OCI-LY7 (cell line): ENCODE measurements around the gene ZFX. TPM values are rescaled to one million over a fixed set of nuclear protein-coding genes. Genes with fewer than 3 reads are reported as not detected.
A peak's percentile ranks its signal among the peaks of the same experiment; 100 is the strongest.

Experiments used
- BruUV-seq: library from RNA; stranded (reverse); fragments of 400-500 nt; replicated peaks from 2 replicates; lab custom pipeline; 2021; lab: Mats Ljungman, UMichigan
- CTCF ChIA-PET: fragments of 300-600 bp; sonication (Branson Sonifier 250); formaldehyde crosslinking; loops from one replicate; lab custom pipeline; 2022; ENCODE audit warnings: antibody characterized with exemption; ENCODE audit not compliant: unreplicated experiment; lab: Charles Lee
- POLR2A ChIA-PET: fragments of 300-600 bp; sonication (Branson Sonifier 250); formaldehyde crosslinking; loops from one replicate; lab custom pipeline; 2022; ENCODE audit warnings: antibody characterized with exemption; lab: Charles Lee
- DNase-seq: peaks from one replicate; pipeline ENCODE4 v3.0.0-alpha.2; 2015; ENCODE audit warnings: low spot score
- H2AFZ ChIP-seq: fragments of 200-600 bp; sonication (generic), shearing (Covaris generic); 2 replicates; pipeline ENCODE4 v1.6.1; 2014; ENCODE audit warnings: mild to moderate bottlenecking, antibody characterized with exemption, low read length, moderate library complexity
- H3K27ac ChIP-seq: fragments of 200-600 bp; sonication (generic); 2 replicates; pipeline ENCODE4 v1.5.1; 2014; ENCODE audit warnings: mixed run types, low read depth, mild to moderate bottlenecking, moderate library complexity, low read length, inconsistent platforms; ENCODE audit not compliant: poor library complexity, severe bottlenecking
- H3K36me3 ChIP-seq: fragments of 200-600 bp; sonication (generic); 2 replicates; pipeline ENCODE4 v1.6.1; 2014; ENCODE audit warnings: mild to moderate bottlenecking, antibody characterized with exemption, low read length, moderate library complexity, mixed read lengths; ENCODE audit not compliant: insufficient read depth
- H3K4me1 ChIP-seq: fragments of 200-600 bp; sonication (generic); 2 replicates; pipeline ENCODE4 v1.5.1; 2014; ENCODE audit warnings: mild to moderate bottlenecking, low read length; ENCODE audit not compliant: insufficient read depth, poor library complexity, severe bottlenecking
- H3K4me2 ChIP-seq: fragments of 200-600 bp; sonication (generic); 2 replicates; pipeline ENCODE4 v1.6.1; 2014; ENCODE audit warnings: mild to moderate bottlenecking, low read length
- H3K4me3 ChIP-seq: fragments of 200-600 bp; sonication (generic); 2 replicates; pipeline ENCODE4 v1.5.1; 2014; ENCODE audit warnings: mild to moderate bottlenecking, low read depth, low read length; ENCODE audit not compliant: poor library complexity, severe bottlenecking
- H3K79me2 ChIP-seq: fragments of 200-600 bp; sonication (generic); 2 replicates; pipeline ENCODE4 v1.6.1; 2016; ENCODE audit warnings: low read depth, mild to moderate bottlenecking, low read length, moderate library complexity, mixed read lengths; ENCODE audit not compliant: insufficient read depth
- H3K9me2 ChIP-seq: fragments of 200-600 bp; sonication (generic); 2 replicates; pipeline ENCODE4 v1.6.1; 2016; ENCODE audit warnings: mild to moderate bottlenecking, low read length, mixed read lengths; ENCODE audit not compliant: insufficient read depth
- H3K9me3 ChIP-seq: fragments of 200-600 bp; sonication (generic); 2 replicates; pipeline ENCODE4 v1.6.1; 2014; ENCODE audit warnings: mild to moderate bottlenecking, mixed run types, low read length, mixed read lengths
- H4K20me1 ChIP-seq: fragments of 200-600 bp; sonication (generic); 2 replicates; pipeline ENCODE4 v1.6.1; 2014; ENCODE audit warnings: mild to moderate bottlenecking, antibody characterized with exemption, low read length, moderate library complexity, mixed read lengths; ENCODE audit not compliant: insufficient read depth
- EZH2phosphoT487 ChIP-seq: fragments of 200-600 bp; sonication (generic); IDR thresholded peaks from 2 replicates; pipeline ENCODE4 v1.6.1; 2018; ENCODE audit warnings: low read depth, borderline replicate concordance, mild to moderate bottlenecking, mixed run types, antibody characterized with exemption, low read length, moderate library complexity, mixed read lengths
- intact Hi-C: fragments of 100-400 bp; cut with micrococcal nuclease; formaldehyde crosslinking; loops from one replicate; pipeline ENCODE4 v1.10.0; 2022; ENCODE audit not compliant: unreplicated experiment
- total RNA-seq, 2 experiments: library from RNA; depleted of rRNA in 1 of 2; stranded (reverse); fragments of >200 nt in 1 of 2; shearing (Covaris generic) in 1 of 2; gene quantifications; 2 replicates each; pipeline ENCODE4 v1.2.3, GENCODE V29; 2014 to 2022
- TF ChIP-seq, protein P1 (sequence below): fragments of 200-600 bp; sonication (generic); conservative IDR thresholded peaks from 2 replicates; pipeline ENCODE4 v1.5.1; 2014; ENCODE audit warnings: mild to moderate bottlenecking, antibody characterized with exemption, low read length, moderate library complexity, mixed read lengths

The ZFX gene
- total RNA-seq, 2 experiments from 2014 or later = 20.0 to 34.8 TPM

DNA sequence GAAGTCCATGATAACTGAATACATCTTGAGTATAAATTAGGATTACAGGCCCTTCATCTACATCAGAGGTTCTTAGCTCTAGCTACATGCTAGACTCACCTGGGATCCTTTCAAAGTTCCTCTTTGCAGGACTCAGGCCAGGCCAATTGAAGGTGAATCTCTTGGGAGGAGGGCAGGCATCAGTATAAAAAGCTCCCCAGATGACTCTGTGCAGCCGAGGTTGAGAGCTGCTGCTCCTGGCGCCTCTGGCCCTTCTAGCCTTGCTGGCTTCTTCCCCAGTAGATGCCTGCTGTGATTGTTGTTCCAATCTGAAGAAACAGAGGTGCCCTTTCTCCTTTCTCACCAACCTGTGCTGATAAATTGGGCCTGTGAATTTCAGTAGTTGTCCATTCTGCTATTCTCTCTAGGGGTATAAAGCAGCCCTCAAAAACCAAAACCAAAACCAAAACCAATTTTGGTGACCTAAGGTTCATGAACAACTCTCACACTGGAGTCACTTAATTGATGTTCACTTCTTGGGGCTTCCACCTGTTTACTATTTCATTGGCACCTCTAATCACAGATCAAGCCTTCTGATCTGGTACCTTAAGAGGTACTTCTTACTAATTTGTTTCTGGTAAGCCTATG is 85.7 kb downstream of the ZFX start:
- H4K20me1 ChIP-seq = no peaks in the 10 kb centered on the region
- no TSS peak for BruUV-seq
- H2AFZ ChIP-seq = no peak overlapping the region
- no peak overlapping the region for H3K27ac ChIP-seq
- H3K4me2 ChIP-seq = no peak overlapping the region
- no peaks in the 10 kb centered on the region for H3K4me1 ChIP-seq
- no peaks in the 10 kb centered on the region for H3K9me2 ChIP-seq
- ChIA-PET CTCF (no interaction called here), POLR2A (no interaction called here)
- H3K79me2 ChIP-seq = no peaks in the 10 kb centered on the region
- H3K9me3 ChIP-seq = no peaks in the 10 kb centered on the region
- intact Hi-C loops = no loop called here
- no peaks in the 10 kb centered on the region for H3K36me3 ChIP-seq
- no peak for DNase-seq
- no peak for TF ChIP-seq EZH2phosphoT487
- TF ChIP-seq, protein P1, sequence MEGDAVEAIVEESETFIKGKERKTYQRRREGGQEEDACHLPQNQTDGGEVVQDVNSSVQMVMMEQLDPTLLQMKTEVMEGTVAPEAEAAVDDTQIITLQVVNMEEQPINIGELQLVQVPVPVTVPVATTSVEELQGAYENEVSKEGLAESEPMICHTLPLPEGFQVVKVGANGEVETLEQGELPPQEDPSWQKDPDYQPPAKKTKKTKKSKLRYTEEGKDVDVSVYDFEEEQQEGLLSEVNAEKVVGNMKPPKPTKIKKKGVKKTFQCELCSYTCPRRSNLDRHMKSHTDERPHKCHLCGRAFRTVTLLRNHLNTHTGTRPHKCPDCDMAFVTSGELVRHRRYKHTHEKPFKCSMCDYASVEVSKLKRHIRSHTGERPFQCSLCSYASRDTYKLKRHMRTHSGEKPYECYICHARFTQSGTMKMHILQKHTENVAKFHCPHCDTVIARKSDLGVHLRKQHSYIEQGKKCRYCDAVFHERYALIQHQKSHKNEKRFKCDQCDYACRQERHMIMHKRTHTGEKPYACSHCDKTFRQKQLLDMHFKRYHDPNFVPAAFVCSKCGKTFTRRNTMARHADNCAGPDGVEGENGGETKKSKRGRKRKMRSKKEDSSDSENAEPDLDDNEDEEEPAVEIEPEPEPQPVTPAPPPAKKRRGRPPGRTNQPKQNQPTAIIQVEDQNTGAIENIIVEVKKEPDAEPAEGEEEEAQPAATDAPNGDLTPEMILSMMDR = no peak
- H3K4me3 ChIP-seq = no peak overlapping the region

DNA sequence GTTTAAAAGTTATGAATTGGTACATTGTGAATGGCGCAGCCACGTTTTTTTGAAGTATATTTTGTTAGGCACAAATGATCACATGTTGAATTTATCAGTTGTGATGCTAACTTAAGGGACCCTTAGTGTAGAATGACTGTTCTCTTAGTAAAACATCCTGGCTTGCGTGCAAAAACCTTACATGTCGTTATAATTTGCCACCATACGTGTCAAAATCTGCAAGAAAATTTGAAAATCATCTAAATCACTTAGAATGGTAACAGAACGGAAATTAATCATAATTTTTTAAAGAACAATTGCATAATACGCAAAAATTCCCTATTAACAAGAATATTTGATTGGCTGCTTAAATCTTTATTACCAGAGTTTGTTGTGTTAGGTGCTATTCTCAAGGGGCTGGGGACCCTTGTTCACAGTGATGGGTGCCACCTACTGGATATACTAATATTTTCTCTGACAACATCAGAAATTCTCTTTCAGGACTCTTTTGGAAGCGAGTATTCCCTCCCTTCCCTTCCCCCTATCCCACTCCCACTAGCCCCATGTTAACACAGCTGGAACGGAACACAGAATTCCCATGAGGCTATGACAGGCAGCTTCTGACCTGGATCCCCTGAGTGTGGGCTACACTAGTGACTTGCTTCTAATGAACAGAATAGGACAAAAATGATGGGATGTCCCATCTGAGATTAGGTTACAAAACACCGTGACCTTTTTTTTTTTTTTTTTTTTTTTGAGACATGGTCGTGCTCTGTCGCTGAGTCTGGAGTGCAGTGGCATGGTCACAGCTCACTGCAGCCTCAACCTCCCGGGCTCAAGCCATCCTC is 92.5 kb downstream of the ZFX start:
- intact Hi-C loops = loop anchor here (1.0 to 5.0 kb wide), 3 partner anchors 91 to 335 kb away; partner anchors contain the start of genes APOO and CXorf58
- Histone ChIP-seq H3K79me2 (no peaks in the 10 kb centered on the region), H4K20me1 (no peaks in the 10 kb centered on the region), H3K27ac (peak overlapping the region; percentile 73), H3K9me2 (no peaks in the 10 kb centered on the region), H2AFZ (peak overlapping the region; percentile 98; the same call in 1 of the 2 replicates), H3K4me1 (peaks cover 26% of the 10 kb centered on the region), H3K4me2 (peak overlapping the region; percentile 78), H3K36me3 (no peaks in the 10 kb centered on the region), H3K9me3 (no peaks in the 10 kb centered on the region), H3K4me3 (no peak overlapping the region)
- DNase-seq = peak; percentile 62
- ChIA-PET CTCF (interaction anchor here (0.6 to 1.2 kb wide), 2 partner anchors 8 to 188 kb away, joined by 3 read pairs; no protein-coding TSS in a partner anchor), POLR2A (interaction anchor here (0.7 to 1.2 kb wide), 4 partner anchors 10 to 369 kb away, joined by 3 to 6 read pairs (median 4); no protein-coding TSS in a partner anchor)
- BruUV-seq = no TSS peak
- TF ChIP-seq EZH2phosphoT487 = no peak
- TF ChIP-seq, protein P1 = peak; percentile 74
